Measurements from ENCODE around the gene AGAP1.
A peak's percentile ranks its signal among the peaks of the same experiment; 100 is the strongest.

AGAP1 gene

GRCh38 chr2:235534678-235535422, 41.0 kb downstream of the AGAP1 start:
- peak; percentile 1 for DNase-seq

GRCh38 chr2:235535423-235536130, 41.7 kb downstream of the AGAP1 start:
- no peak for DNase-seq

- DNase-seq = no peak
Measured at GRCh38 chr2:235536711-235537110, 42.9 kb downstream of the AGAP1 start.

- DNase-seq = no peak
Measured at GRCh38 chr2:235537186-235537585, 43.3 kb downstream of the AGAP1 start.

- DNase-seq = no peak
Measured at GRCh38 chr2:235537587-235537986, 43.7 kb downstream of the AGAP1 start.

- DNase-seq = no peak
Measured at GRCh38 chr2:235538144-235538639, 44.3 kb downstream of the AGAP1 start.

- no peak for DNase-seq
Measured at GRCh38 chr2:235538981-235539380, 45.1 kb downstream of the AGAP1 start.

GRCh38 chr2:235539773-235540172, 45.9 kb downstream of the AGAP1 start:
- no peak for DNase-seq

- no peak for DNase-seq
Measured at GRCh38 chr2:235541016-235541415, 47.2 kb downstream of the AGAP1 start.

GRCh38 chr2:235541838-235542549, 48.2 kb downstream of the AGAP1 start:
- DNase-seq = no peak

- DNase-seq = no peak
Measured at GRCh38 chr2:235542733-235543127, 48.9 kb downstream of the AGAP1 start.

- DNase-seq = no peak
Measured at GRCh38 chr2:235543128-235543750, 49.4 kb downstream of the AGAP1 start.

- DNase-seq = no peak
Measured at GRCh38 chr2:235543851-235544688, 50.2 kb downstream of the AGAP1 start.

- no peak for DNase-seq
Measured at GRCh38 chr2:235544689-235544969, 50.8 kb downstream of the AGAP1 start.

- no peak for DNase-seq
Measured at GRCh38 chr2:235545339-235546150, 51.7 kb downstream of the AGAP1 start.

- no peak for DNase-seq
Measured at GRCh38 chr2:235546151-235546435, 52.2 kb downstream of the AGAP1 start.

- no peak for DNase-seq
Measured at GRCh38 chr2:235546436-235546835, 52.6 kb downstream of the AGAP1 start.

- no peak for DNase-seq
Measured at GRCh38 chr2:235549735-235550377, 56.0 kb downstream of the AGAP1 start.

- no peak for DNase-seq
Measured at GRCh38 chr2:235550378-235550760, 56.5 kb downstream of the AGAP1 start.

- DNase-seq = no peak
Measured at GRCh38 chr2:235550946-235551345, 57.1 kb downstream of the AGAP1 start.

- DNase-seq = no peak
Measured at GRCh38 chr2:235551965-235552364, 58.1 kb downstream of the AGAP1 start.
